Measurements from ENCODE around the gene AFDN.

GRCh38 chr6:167825332-167826229 lies 1.1 kb upstream of the AFDN start:
- TF ChIP-seq MYC (IDR thresholded peaks at IDR 0.05; ENCODE audit: low read depth, low read length), result no peak
- no peak for TF ChIP-seq POLR2A (IDR thresholded peaks at IDR 0.05; ENCODE audit: extremely low read depth, insufficient read length)
